ENCODE results near the gene SLC4A11. TPM values are rescaled to one million over a fixed set of nuclear protein-coding genes. Genes with fewer than 3 reads are reported as not detected.
"Not testable (repeated sequence)": the region's sequence is repeated elsewhere in the genome, so short reads cannot be mapped to it uniquely, and the experiment has no call there.

The SLC4A11 gene
- total RNA-seq, 1 experiment from 2014 or later, result 5.7 TPM

DNA sequence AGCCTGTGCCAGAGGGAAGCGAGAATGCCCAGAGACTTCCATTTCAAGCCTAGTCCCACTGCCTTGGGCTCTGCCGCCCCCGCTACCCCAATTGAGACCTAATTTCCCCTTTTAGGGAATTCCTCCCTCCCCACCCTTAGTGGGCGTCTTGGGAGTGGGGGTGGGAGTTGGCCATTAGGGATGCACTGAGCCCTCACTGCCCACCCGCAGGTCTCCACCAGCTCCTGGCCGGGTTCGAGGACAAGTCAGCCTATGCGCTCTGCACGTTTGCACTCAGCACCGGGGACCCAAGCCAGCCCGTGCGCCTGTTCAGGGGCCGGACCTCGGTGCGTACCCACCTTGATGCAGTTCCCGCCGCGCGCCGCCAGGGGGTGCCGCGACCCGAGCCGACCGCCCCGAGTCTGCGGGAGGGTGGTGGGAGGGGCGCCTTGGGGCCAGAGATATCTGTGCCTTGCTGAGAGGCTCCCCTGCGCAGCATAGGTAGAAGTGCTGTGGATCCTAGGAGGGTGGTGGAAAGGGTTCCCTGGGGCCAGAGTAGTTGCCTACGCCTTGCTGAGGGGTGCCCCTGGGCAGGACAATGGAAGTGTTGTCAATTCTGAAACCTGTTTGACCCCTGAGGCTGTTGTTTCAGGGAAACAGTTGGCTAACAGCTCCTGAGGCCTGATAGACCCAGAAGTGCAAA is 20.5 kb downstream of the SLC4A11 start:
- Mint-ChIP-seq H3K4me3 (ENCODE audit: unreplicated experiment) (no peak overlapping the region), H3K4me1 (ENCODE audit: insufficient read depth, unreplicated experiment) (peaks cover 4% of the 10 kb centered on the region), H3K36me3 (ENCODE audit: insufficient read depth, unreplicated experiment) (peaks cover 67% of the 10 kb centered on the region), H3K9me3 (ENCODE audit: unreplicated experiment) (no peaks in the 10 kb centered on the region), H3K27ac (ENCODE audit: low read depth, unreplicated experiment) (no peak overlapping the region), H3K27me3 (ENCODE audit: insufficient read depth, unreplicated experiment) (no peaks in the 10 kb centered on the region)
- ChIA-PET POLR2A (interaction anchor here (0.7 to 1.9 kb wide), 5 partner anchors 9 to 98 kb away, joined by 3 to 14 read pairs (median 4); partner anchors contain the start of genes ITPA and SLC4A11), CTCF (interaction anchor here (0.5 to 11.5 kb wide), 48 partner anchors 9 to 695 kb away, joined by 3 to 192 read pairs (median 3); partner anchors contain the start of genes ITPA and SLC4A11)
- DNase-seq (ENCODE audit: unreplicated experiment), result peak; percentile 60
- intact Hi-C loops (cut with micrococcal nuclease), result loop anchor here (1.0 kb wide), 3 partner anchors 32 to 98 kb away; no protein-coding TSS in a partner anchor
- no TSS peak for BruUV-seq (replicated peaks)
- TF ChIP-seq, protein P1, sequence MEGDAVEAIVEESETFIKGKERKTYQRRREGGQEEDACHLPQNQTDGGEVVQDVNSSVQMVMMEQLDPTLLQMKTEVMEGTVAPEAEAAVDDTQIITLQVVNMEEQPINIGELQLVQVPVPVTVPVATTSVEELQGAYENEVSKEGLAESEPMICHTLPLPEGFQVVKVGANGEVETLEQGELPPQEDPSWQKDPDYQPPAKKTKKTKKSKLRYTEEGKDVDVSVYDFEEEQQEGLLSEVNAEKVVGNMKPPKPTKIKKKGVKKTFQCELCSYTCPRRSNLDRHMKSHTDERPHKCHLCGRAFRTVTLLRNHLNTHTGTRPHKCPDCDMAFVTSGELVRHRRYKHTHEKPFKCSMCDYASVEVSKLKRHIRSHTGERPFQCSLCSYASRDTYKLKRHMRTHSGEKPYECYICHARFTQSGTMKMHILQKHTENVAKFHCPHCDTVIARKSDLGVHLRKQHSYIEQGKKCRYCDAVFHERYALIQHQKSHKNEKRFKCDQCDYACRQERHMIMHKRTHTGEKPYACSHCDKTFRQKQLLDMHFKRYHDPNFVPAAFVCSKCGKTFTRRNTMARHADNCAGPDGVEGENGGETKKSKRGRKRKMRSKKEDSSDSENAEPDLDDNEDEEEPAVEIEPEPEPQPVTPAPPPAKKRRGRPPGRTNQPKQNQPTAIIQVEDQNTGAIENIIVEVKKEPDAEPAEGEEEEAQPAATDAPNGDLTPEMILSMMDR (IDR thresholded peaks at IDR 0.05; ENCODE audit: unreplicated experiment), result peak; percentile 98

DNA sequence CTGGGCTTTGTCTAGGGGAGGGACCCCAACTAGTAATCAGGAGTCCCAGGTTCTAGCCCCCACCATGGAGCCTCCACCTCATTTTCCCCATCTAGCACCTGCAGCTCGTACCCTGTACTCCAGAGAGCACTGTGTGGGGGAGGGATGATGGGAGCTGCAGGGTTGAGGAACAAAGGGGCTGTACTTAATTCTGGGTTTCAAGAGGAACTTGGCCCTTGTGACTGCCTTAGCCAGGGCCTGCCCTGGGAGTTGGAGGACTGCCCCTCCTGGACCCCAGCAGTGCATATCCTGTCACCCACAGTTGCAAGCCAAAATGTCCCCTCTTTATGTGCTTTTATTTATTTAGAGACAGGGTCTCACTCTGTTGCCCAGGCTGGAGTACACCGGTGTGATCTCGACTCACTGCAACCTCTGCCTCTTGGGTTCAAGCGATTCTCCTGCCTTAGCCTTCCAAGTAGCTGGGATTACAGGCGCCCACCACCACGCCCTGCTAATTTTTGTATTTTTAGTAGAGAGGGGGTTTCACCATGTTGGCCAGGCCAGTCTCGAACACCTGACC is 23.6 kb downstream of the SLC4A11 start:
- H3K27me3 Mint-ChIP-seq (ENCODE audit: insufficient read depth, unreplicated experiment); POLR2A ChIA-PET; DNase-seq (ENCODE audit: unreplicated experiment); H3K4me3 Mint-ChIP-seq (ENCODE audit: unreplicated experiment); BruUV-seq (replicated peaks); intact Hi-C loops (cut with micrococcal nuclease); H3K4me1 Mint-ChIP-seq (ENCODE audit: insufficient read depth, unreplicated experiment); H3K9me3 Mint-ChIP-seq (ENCODE audit: unreplicated experiment); H3K27ac Mint-ChIP-seq (ENCODE audit: low read depth, unreplicated experiment): not testable (repeated sequence)
- CTCF ChIA-PET, result interaction anchor here (0.5 to 11.5 kb wide), 4 partner anchors 24 to 410 kb away, joined by 3 to 192 read pairs (median 4); no protein-coding TSS in a partner anchor
- H3K36me3 Mint-ChIP-seq (ENCODE audit: insufficient read depth, unreplicated experiment), result peaks cover 52% of the 10 kb centered on the region

- H3K4me3 Mint-ChIP-seq (ENCODE audit: unreplicated experiment), result no peak overlapping the region
- ChIA-PET CTCF (interaction anchor here (0.6 to 11.5 kb wide), 4 partner anchors 9 to 562 kb away, joined by 3 to 192 read pairs (median 3); no protein-coding TSS in a partner anchor), POLR2A (interaction anchor here (0.6 to 0.9 kb wide), 2 partner anchors 10 to 157 kb away, joined by 3 read pairs; no protein-coding TSS in a partner anchor)
- H3K9me3 Mint-ChIP-seq (ENCODE audit: unreplicated experiment), result no peaks in the 10 kb centered on the region
- no peak overlapping the region for H3K27ac Mint-ChIP-seq (ENCODE audit: low read depth, unreplicated experiment)
- no TSS peak for BruUV-seq (replicated peaks)
- H3K27me3 Mint-ChIP-seq (ENCODE audit: insufficient read depth, unreplicated experiment), result no peaks in the 10 kb centered on the region
- DNase-seq (ENCODE audit: unreplicated experiment), result no peak
- intact Hi-C loops (cut with micrococcal nuclease), result no loop called here
- H3K4me1 Mint-ChIP-seq (ENCODE audit: insufficient read depth, unreplicated experiment), result no peaks in the 10 kb centered on the region
- H3K36me3 Mint-ChIP-seq (ENCODE audit: insufficient read depth, unreplicated experiment), result peaks cover 40% of the 10 kb centered on the region
- TF ChIP-seq, protein P1 (IDR thresholded peaks at IDR 0.05; ENCODE audit: unreplicated experiment), result no peak
Measured at GRCh38 chr20:3213226-3213625, 25.8 kb downstream of the SLC4A11 start.

GRCh38 chr20:3210346-3210745 is 28.6 kb downstream of the SLC4A11 start:
- H3K4me1 Mint-ChIP-seq (ENCODE audit: insufficient read depth, unreplicated experiment), result no peaks in the 10 kb centered on the region
- POLR2A ChIA-PET, result interaction anchor here (1.0 to 4.8 kb wide), 16 partner anchors 9 to 334 kb away, joined by 3 to 37 read pairs (median 6); partner anchors contain the start of genes FASTKD5, SLC4A11 and UBOX5
- intact Hi-C loops (cut with micrococcal nuclease), result no loop called here

More at GRCh38 chr20:3210346-3210745, 28.6 kb downstream of the SLC4A11 start:
- CTCF ChIA-PET, result interaction anchor here (0.5 to 4.4 kb wide), 5 partner anchors 9 to 105 kb away, joined by 3 to 37 read pairs (median 5); partner anchors contain the start of genes FASTKD5 and UBOX5
- DNase-seq (ENCODE audit: unreplicated experiment), result no peak
- Mint-ChIP-seq H3K9me3 (ENCODE audit: unreplicated experiment) (no peaks in the 10 kb centered on the region), H3K36me3 (ENCODE audit: insufficient read depth, unreplicated experiment) (peaks cover 21% of the 10 kb centered on the region), H3K27ac (ENCODE audit: low read depth, unreplicated experiment) (peak overlapping the region; percentile 99), H3K27me3 (ENCODE audit: insufficient read depth, unreplicated experiment) (no peaks in the 10 kb centered on the region), H3K4me3 (ENCODE audit: unreplicated experiment) (peak overlapping the region; percentile 100)
- TF ChIP-seq, protein P1 (IDR thresholded peaks at IDR 0.05; ENCODE audit: unreplicated experiment), result no peak
- no TSS peak for BruUV-seq (replicated peaks)
